PC-9 (cell line): ENCODE measurements around the gene MYO15B.

ENCODE experiments used
- EZH2 ChIP-seq: fragments of 200-600 bp; sonication (generic); IDR thresholded peaks from 2 replicates; pipeline ENCODE4 v1.8.0; 2017; ENCODE audit warnings: antibody characterized with exemption, low read depth
- TF ChIP-seq, protein P1 (sequence below): fragments of 200-600 bp; sonication (generic); conservative IDR thresholded peaks from 2 replicates; pipeline ENCODE4 v1.6.1; 2017; ENCODE audit warnings: mixed run types, antibody characterized with exemption, mild to moderate bottlenecking, moderate library complexity

DNA sequence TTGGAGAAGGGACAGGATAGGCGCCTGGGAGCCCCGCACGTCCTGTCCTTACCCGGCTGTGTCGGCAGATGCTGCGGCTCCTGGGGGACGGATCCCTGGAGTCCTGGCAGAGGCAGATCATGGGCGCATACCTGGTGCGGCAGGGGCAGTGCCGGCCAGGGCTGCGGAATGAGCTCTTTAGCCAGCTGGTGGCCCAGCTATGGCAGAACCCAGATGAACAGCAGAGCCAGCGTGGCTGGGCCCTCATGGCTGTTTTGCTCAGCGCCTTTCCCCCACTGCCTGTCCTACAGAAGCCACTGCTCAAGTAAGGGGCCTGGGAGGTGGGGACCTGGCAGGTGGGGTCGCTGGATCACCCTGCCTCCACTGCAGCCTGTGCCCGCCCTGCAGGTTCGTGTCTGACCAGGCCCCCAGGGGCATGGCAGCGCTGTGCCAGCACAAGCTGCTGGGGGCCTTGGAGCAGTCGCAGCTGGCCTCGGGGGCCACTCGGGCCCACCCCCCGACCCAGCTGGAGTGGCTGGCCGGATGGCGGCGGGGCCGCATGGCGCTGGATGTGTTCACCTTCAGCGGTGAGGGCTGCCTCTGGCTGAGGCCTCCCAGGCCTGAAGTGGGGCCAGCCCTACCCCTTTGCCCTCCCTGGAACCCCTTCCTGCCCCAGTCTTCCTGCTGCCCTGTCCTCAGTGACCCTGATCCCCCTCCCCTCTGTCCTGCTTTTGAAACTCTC lies 25.5 kb downstream of the MYO15B start:
- TF ChIP-seq, protein P1, sequence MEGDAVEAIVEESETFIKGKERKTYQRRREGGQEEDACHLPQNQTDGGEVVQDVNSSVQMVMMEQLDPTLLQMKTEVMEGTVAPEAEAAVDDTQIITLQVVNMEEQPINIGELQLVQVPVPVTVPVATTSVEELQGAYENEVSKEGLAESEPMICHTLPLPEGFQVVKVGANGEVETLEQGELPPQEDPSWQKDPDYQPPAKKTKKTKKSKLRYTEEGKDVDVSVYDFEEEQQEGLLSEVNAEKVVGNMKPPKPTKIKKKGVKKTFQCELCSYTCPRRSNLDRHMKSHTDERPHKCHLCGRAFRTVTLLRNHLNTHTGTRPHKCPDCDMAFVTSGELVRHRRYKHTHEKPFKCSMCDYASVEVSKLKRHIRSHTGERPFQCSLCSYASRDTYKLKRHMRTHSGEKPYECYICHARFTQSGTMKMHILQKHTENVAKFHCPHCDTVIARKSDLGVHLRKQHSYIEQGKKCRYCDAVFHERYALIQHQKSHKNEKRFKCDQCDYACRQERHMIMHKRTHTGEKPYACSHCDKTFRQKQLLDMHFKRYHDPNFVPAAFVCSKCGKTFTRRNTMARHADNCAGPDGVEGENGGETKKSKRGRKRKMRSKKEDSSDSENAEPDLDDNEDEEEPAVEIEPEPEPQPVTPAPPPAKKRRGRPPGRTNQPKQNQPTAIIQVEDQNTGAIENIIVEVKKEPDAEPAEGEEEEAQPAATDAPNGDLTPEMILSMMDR: no peak
- TF ChIP-seq EZH2: no peak
